Activated CD4-positive, alpha-beta T cell treated with anti-CD3 and anti-CD28 coated beads for 1 hour (primary cell): Measurements from ENCODE around the gene SORCS2.

Experiments
- DNase-seq: peaks from one replicate; pipeline ENCODE4 v3.0.0-alpha.2; 2020

The SORCS2 gene

GRCh38 chr4:7687006-7687405 is 494.7 kb downstream of the SORCS2 start:
- DNase-seq = no peak

GRCh38 chr4:7687796-7688195 is 495.5 kb downstream of the SORCS2 start:
- no peak for DNase-seq

- DNase-seq = no peak
Observed at GRCh38 chr4:7689773-7690693, 497.7 kb downstream of the SORCS2 start.

- DNase-seq = no peak
Observed at GRCh38 chr4:7691061-7691460, 498.7 kb downstream of the SORCS2 start.

GRCh38 chr4:7691982-7692381 is 499.6 kb downstream of the SORCS2 start:
- DNase-seq = no peak

GRCh38 chr4:7692451-7693236 is 500.3 kb downstream of the SORCS2 start:
- no peak for DNase-seq

GRCh38 chr4:7693237-7693608 is 500.9 kb downstream of the SORCS2 start:
- no peak for DNase-seq

GRCh38 chr4:7693711-7694110 is 501.4 kb downstream of the SORCS2 start:
- DNase-seq = no peak

- DNase-seq = no peak
Observed at GRCh38 chr4:7694324-7694723, 502.0 kb downstream of the SORCS2 start.

- DNase-seq = no peak
Observed at GRCh38 chr4:7697343-7697742, 505.0 kb downstream of the SORCS2 start.

- DNase-seq = no peak
Observed at GRCh38 chr4:7697821-7698220, 505.5 kb downstream of the SORCS2 start.

- DNase-seq = no peak
Observed at GRCh38 chr4:7698584-7698983, 506.2 kb downstream of the SORCS2 start.

GRCh38 chr4:7699031-7699430 is 506.7 kb downstream of the SORCS2 start:
- DNase-seq = no peak

GRCh38 chr4:7699825-7700224 is 507.5 kb downstream of the SORCS2 start:
- no peak for DNase-seq

GRCh38 chr4:7700665-7701064 is 508.3 kb downstream of the SORCS2 start:
- DNase-seq = no peak

- DNase-seq = no peak
Observed at GRCh38 chr4:7701866-7702649, 509.7 kb downstream of the SORCS2 start.

GRCh38 chr4:7703688-7704087 is 511.4 kb downstream of the SORCS2 start:
- DNase-seq = no peak

- no peak for DNase-seq
Observed at GRCh38 chr4:7704091-7704490, 511.8 kb downstream of the SORCS2 start.

- DNase-seq = no peak
Observed at GRCh38 chr4:7704625-7705024, 512.3 kb downstream of the SORCS2 start.

GRCh38 chr4:7705062-7705461 is 512.7 kb downstream of the SORCS2 start:
- no peak for DNase-seq

- DNase-seq = no peak
Observed at GRCh38 chr4:7705593-7705992, 513.3 kb downstream of the SORCS2 start.

- DNase-seq = no peak
Observed at GRCh38 chr4:7708238-7708637, 515.9 kb downstream of the SORCS2 start.

GRCh38 chr4:7708981-7709380 is 516.6 kb downstream of the SORCS2 start:
- no peak for DNase-seq
